Activated T-cell treated with anti-CD3 and anti-CD28 coated beads, Interleukin-2, amount 50 U/mL, for 72 hours (primary cell): ENCODE results near the gene LCN1. TPM values are rescaled to one million over a fixed set of nuclear protein-coding genes. Genes with fewer than 3 reads are reported as not detected.

Source experiments
- ATAC-seq, 2 donors: fragments of 150-1000 bp; cut with Tn5 transposase; replicated peaks in 1 of 2; 2 replicates each; pipeline ENCODE4 v1.10.0; 2021; ENCODE audit warnings: moderate library complexity in 2 of 2, mild to moderate bottlenecking in 1 of 2
- DNase-seq, 2 donors: peaks; one replicate each; pipeline ENCODE4 v3.0.0; 2021 to 2022; ENCODE audit warnings: mixed read lengths in 1 of 2
- H3K27ac Mint-ChIP-seq: one replicate; pipeline ENCODE4 v1.8.0; 2022; ENCODE audit warnings: mild to moderate bottlenecking, moderate library complexity, mixed read lengths
- H3K27me3 Mint-ChIP-seq: one replicate; pipeline ENCODE4 v1.8.0; 2022; ENCODE audit warnings: low read depth, mixed read lengths
- H3K36me3 Mint-ChIP-seq, 2 donors: one replicate each; pipeline ENCODE4 v1.8.0; 2022; ENCODE audit warnings: mixed read lengths in 2 of 2, mild to moderate bottlenecking in 1 of 2; ENCODE audit not compliant: insufficient read depth in 2 of 2
- H3K4me1 Mint-ChIP-seq: one replicate; pipeline ENCODE4 v1.8.0; 2022; ENCODE audit warnings: low read depth, mixed read lengths
- H3K4me3 Mint-ChIP-seq, 2 donors: one replicate each; pipeline ENCODE4 v1.8.0; 2022; ENCODE audit warnings: mild to moderate bottlenecking in 2 of 2, mixed read lengths in 2 of 2, moderate library complexity in 2 of 2
- H3K9me3 Mint-ChIP-seq, 2 donors: one replicate each; pipeline ENCODE4 v1.8.0; 2022; ENCODE audit warnings: mixed read lengths in 2 of 2
- total RNA-seq, 2 donors: library from RNA; stranded (reverse); gene quantifications; one replicate each; pipeline ENCODE4 v1.2.3, GENCODE V29; 2022

The LCN1 gene
- total RNA-seq, 2 donors from 2014 or later, result not detected

DNA sequence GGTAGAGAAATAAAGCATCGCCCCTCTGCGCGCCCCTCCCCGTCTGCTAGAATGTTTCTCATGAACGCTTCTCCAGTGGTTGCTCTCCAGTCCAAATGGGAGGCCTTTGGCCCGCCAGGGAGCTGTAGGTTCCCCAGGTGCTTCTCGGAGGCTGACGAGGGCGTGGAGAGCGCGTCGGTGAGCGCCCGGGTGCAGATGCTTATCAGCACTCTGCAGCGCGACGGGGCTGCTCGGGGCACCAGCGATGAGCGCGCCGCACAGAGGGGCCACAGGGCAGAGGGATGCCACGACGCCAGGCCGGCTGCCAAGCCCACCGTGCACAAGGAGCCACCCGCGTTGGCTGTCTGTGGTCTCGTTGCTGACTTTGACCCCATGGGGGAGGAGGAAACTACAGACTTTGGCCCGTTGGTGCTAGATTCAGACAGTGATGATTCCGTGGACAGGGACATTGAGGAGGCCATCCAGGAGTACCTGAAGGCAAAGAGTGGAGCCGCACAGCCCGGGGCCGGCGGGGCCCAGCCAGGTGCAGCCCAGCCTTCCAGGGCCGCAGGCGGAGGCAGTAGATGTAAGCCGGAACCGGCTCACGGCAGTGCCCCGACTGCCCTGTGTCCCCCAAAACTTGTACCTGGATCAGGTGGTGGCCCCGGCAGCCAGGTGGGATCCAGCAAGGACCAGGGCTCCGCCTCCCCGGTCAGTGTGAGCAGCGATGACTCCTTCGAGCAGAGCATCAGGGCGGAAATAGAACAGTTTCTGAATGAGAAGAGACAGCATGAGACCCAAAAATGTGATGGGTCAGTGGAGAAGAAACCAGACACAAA lies 36.6 kb upstream of the LCN1 start:
- Mint-ChIP-seq H3K27ac (no peak overlapping the region), H3K4me3 (no peak overlapping the region), H3K4me1 (no peaks in the 10 kb centered on the region), H3K36me3 (no peaks in the 10 kb centered on the region), H3K9me3 (no peaks in the 10 kb centered on the region), H3K27me3 (peaks cover 6% of the 10 kb centered on the region)
- ATAC-seq (no peak), DNase-seq (no peak)

DNA sequence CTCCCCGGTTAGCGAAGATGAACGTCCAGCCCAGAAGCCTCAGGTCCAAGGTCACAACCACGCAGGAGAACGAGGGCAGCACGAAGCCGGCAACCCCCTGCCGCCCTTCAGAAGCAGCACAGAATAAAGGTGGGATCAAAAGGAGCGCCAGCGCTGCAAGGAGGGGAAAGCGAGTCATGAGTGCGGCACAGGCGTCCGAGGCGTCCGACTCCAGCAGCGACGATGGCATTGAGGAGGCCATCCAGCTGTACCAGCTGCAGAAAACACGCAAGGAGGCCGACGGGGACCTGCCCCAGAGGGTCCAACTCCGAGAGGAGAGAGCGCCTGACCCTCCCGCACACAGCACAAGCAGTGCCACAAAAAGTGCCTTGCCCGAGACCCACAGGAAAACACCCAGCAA lies 35.9 kb upstream of the LCN1 start:
- ATAC-seq (no peak), DNase-seq (no peak)
- H3K4me3 Mint-ChIP-seq, result no peak overlapping the region
- no peaks in the 10 kb centered on the region for H3K9me3 Mint-ChIP-seq
- H3K27ac Mint-ChIP-seq, result no peak overlapping the region
- H3K36me3 Mint-ChIP-seq, result no peaks in the 10 kb centered on the region
- peaks cover 6% of the 10 kb centered on the region for H3K27me3 Mint-ChIP-seq
- H3K4me1 Mint-ChIP-seq, result no peaks in the 10 kb centered on the region

DNA sequence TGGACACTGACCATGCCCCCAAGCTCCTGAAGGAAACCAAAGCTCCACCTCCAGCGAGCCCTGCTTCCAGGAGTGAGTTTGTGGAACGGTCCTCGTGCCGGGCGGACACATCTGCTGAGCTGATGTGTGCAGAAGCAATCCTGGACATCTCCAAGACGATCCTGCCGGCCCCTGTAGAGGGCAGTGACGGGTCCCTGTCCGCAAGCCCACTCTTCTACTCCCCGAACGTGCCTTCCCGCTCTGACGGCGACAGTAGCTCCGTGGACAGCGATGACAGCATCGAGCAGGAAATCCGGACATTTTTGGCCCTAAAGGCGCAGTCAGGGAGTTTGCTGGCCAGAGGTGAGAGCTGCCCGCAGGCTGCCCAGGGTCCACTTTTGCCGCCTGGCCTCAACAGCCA lies 35.4 kb upstream of the LCN1 start:
- H3K4me1 Mint-ChIP-seq, result no peaks in the 10 kb centered on the region
- H3K4me3 Mint-ChIP-seq, result no peak overlapping the region
- no peak for DNase-seq
- H3K27me3 Mint-ChIP-seq, result peaks cover 6% of the 10 kb centered on the region
- no peak for ATAC-seq
- H3K36me3 Mint-ChIP-seq, result no peaks in the 10 kb centered on the region
- H3K27ac Mint-ChIP-seq, result no peak overlapping the region
- H3K9me3 Mint-ChIP-seq, result no peaks in the 10 kb centered on the region

DNA sequence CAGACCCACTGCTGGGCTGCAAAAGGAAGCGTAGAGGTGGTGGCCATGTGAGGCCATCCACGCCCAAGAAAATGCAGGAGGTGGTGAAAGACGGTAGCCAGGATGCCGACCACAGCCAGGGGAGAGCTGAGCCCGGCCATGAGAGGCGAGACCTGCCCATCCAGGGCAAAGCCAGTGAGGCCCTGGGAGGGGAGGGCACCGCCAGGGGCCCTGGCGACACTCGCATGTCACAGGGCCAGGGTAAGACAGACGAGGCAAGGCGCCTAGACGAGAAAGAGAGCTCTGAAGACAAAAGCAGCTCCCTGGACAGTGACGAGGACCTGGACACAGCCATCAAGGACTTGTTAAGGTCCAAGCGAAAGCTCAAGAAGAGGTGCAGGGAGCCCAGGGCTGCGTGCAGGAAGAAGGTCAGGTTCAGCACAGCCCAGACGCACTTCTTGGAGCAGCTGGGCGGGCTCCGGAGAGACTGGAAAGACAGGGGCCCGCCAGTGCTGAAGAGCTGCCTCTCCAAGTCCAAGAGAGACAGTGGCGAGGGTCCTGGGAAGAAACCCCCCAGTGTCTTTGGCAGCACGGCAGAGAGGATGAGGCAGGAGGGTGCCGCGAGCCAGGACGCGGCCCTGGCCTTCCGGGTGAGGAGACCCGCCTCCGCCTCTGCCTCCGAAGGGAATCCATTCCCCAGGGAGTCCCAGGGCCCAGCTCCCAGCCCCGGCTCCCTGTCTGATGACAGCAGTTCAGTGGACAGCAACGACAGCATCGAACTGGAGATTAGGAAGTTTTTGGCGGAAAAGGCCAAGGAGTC lies 34.8 kb upstream of the LCN1 start:
- DNase-seq, result no peak
- Mint-ChIP-seq H3K4me3 (no peak overlapping the region), H3K4me1 (no peaks in the 10 kb centered on the region), H3K27me3 (peaks cover 6% of the 10 kb centered on the region), H3K27ac (no peak overlapping the region), H3K36me3 (no peaks in the 10 kb centered on the region), H3K9me3 (no peaks in the 10 kb centered on the region)
- no peak for ATAC-seq

DNA sequence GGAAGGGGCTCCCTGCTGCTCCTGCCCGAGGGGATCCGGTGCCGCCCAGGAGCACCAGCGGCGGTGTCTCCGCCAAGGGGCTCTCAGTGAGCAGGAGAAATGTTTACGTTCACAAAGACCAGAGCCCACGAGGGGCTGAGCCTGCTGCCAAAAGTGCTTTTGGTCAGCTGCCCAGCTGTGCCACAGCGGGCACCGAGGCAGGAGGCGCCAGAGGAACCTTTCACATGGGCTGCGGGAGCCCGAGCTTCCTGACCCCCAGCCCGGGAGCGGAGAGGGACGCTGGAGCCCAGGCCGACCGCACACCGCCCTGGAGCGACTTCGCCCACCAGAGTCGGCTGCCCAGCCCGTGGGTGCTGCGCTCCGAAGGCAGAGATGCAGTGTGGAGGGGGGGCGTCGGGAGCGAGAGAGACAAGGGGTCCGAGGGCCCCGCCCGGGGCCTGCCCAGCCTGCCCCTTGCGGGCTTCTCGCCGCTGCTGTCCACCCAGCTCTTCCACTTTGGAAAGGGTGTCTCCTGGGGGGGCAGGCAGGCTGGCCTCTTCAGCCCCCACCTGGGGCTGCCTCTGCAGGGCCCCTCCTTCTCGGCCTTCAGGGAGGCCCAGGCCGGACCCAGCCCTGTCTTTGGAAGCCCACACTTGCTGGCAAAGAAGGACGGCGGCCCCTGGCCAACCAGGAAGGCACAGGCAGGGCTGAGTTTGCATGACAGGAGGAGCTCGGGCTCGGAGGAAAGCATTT lies 33.8 kb upstream of the LCN1 start:
- no peaks in the 10 kb centered on the region for H3K4me1 Mint-ChIP-seq
- H3K4me3 Mint-ChIP-seq, result no peak overlapping the region
- H3K36me3 Mint-ChIP-seq, result no peaks in the 10 kb centered on the region
- ATAC-seq (no peak), DNase-seq (no peak)
- H3K9me3 Mint-ChIP-seq, result no peaks in the 10 kb centered on the region
- H3K27me3 Mint-ChIP-seq, result peaks cover 6% of the 10 kb centered on the region
- no peak overlapping the region for H3K27ac Mint-ChIP-seq

DNA sequence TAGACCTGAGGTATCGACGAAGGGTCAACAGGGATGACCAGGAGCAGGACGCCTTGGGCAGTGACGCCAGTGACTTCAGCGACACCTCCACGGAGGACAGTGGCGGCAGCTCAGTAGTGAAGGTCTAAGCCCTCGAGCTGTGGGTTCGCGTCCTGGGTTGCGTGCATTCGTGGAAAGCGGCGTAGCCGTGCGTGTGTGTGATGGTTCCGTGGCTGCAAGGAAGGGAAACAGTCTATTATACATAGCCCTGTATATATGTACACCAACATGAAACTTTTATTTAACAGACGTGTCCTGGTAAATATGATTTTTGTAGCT lies 33.3 kb upstream of the LCN1 start:
- H3K27me3 Mint-ChIP-seq, result peaks cover 6% of the 10 kb centered on the region
- ATAC-seq, result no peak
- no peaks in the 10 kb centered on the region for H3K36me3 Mint-ChIP-seq
- H3K9me3 Mint-ChIP-seq, result no peaks in the 10 kb centered on the region
- no peaks in the 10 kb centered on the region for H3K4me1 Mint-ChIP-seq
- H3K27ac Mint-ChIP-seq, result no peak overlapping the region
- no peak for DNase-seq
- no peak overlapping the region for H3K4me3 Mint-ChIP-seq

DNA sequence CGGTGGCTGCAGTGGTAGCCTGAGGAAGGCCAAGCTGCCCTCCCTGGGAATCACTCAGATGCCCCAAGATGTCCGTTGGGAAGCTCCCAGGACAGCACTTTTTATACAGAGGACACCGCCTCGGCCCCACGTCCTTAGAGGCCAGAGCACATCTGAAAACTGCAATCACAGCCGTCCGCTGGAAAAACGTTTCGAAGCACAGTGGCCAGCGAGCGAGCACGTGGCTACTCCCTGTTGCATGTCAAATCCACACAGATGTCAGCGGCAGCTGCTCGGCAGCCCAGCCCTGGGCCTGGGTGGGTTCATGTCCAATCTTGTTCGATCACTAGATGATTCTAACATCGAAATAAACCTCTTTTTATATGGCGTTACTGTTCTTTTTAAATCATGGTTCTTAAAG lies 32.7 kb upstream of the LCN1 start:
- Mint-ChIP-seq H3K36me3 (no peaks in the 10 kb centered on the region), H3K9me3 (no peaks in the 10 kb centered on the region), H3K4me3 (no peak overlapping the region), H3K27me3 (peaks cover 6% of the 10 kb centered on the region), H3K4me1 (no peaks in the 10 kb centered on the region), H3K27ac (no peak overlapping the region)
- DNase-seq, result no peak
- ATAC-seq, result no peak

DNA sequence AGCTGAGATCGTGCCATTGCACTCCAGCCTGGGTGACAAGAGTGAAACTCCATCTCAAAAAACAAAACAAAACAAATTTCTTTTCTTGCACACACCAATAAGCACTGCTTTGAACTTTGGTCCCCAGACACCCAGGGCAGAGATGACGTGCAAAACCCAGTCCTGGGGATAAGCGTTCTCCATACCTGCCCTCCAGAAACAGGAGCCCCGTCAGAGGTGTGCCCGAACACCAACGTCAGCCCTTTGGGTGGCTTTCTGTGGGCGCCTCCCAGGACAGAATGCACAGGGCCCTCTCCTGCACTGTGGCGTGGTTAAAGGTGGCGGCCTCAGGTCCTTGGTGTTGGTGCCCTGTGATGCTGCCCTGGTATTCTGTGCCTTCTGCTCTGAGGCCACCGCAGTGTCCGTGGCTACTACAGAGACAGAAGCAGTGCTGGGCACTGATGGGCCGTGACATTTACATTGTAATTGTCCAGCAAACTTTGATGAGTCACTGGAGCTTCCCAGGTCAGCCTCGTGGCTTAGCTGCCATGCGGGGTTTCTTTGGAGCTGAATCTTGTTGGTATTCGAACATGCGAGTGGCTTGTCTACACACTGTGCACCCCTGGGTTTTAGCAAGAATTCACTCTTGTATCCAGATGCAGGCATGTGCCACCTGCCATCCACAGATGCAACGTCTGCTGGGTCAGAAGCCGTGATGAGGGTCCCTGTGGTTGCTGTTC lies 31.9 kb upstream of the LCN1 start:
- H3K4me3 Mint-ChIP-seq, result no peak overlapping the region
- no peaks in the 10 kb centered on the region for H3K9me3 Mint-ChIP-seq
- no peaks in the 10 kb centered on the region for H3K36me3 Mint-ChIP-seq
- H3K27ac Mint-ChIP-seq, result no peak overlapping the region
- no peak for ATAC-seq
- no peaks in the 10 kb centered on the region for H3K4me1 Mint-ChIP-seq
- DNase-seq, result no peak
- H3K27me3 Mint-ChIP-seq, result peaks cover 6% of the 10 kb centered on the region

DNA sequence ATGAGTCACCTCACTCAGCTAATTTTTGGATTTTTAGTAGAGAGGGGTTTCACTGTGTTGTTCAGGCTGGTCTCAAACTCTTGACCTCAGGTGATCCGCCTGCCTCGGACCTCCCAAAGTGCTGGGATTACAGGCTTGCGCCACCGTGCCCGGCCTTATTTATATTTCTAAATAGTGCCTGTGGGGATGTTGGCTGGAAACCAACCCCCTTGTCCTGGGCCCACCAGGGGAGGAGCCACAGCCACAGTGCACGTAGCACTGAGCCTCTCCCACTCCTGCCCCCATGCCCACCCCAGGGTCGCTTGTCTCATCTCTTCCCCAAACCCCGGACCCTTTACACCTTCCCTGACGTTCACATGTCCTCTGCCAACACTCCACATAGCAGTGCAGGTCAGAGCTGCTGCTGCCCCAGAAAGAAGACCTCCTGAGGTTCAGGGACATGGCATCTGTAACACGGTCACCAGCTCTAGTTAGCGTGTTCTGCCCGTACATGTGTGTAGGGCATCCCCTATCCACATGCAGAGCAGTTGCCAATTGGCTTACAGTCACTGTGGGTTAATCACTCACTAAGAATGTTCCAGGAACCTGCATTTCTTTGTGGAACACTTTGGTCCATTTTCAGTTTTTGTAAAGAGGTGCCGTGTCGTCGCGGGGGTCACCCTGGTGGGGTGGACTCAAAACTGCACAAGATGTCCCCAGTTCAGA lies 30.9 kb upstream of the LCN1 start:
- Mint-ChIP-seq H3K36me3 (no peaks in the 10 kb centered on the region), H3K4me1 (no peaks in the 10 kb centered on the region), H3K27ac (no peak overlapping the region), H3K9me3 (no peaks in the 10 kb centered on the region), H3K27me3 (peaks cover under 1% of the 10 kb centered on the region), H3K4me3 (no peak overlapping the region)
- no peak for ATAC-seq
- DNase-seq, result no peak

DNA sequence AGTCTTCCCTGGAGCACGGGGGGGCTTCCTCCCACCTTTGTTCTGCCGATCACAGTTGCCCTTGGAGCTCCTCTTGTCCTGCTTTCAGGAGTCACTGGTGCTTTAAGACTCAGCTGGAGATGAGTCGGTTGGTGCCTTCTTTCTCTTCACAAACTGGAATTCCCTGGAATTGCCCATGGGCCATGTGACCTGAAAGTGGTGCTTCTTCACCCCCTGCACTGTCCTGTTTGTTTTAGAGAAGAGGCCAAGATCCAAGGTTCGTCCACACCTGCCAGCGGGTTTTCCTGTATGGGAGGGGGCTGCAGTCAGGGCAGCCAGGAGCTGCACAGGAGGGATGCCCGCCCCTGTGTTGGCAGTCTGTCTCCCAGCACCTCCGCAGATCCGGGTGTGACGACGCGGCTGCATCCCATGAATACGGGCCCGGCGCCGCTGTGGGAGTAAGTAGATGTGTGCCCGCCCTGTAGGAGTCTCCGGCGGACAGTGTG lies 30.2 kb upstream of the LCN1 start:
- H3K4me3 Mint-ChIP-seq, result no peak overlapping the region
- H3K4me1 Mint-ChIP-seq, result no peaks in the 10 kb centered on the region
- H3K36me3 Mint-ChIP-seq, result no peaks in the 10 kb centered on the region
- no peaks in the 10 kb centered on the region for H3K9me3 Mint-ChIP-seq
- no peak for ATAC-seq
- DNase-seq, result no peak
- no peak overlapping the region for H3K27ac Mint-ChIP-seq
- no peaks in the 10 kb centered on the region for H3K27me3 Mint-ChIP-seq

DNA sequence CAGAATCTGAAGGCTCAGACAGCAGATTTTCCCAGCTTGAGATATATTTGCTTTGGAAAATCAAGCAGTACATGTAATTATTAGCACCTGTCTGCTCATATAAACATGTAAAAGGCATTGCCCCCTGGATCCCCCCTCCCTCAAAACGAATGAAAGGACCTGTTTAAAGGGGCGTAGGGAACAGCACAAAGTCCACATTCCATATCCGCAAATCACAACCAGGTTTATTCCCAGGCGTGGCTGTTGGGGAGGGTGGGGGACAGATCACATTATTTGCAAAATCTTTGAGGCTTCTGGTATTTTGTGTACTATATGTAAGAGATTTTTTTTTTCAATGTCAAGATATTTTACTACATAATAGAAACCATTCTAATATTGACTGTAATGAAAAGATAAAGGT lies 29.5 kb upstream of the LCN1 start:
- ATAC-seq (no peak), DNase-seq (no peak)
- Mint-ChIP-seq H3K4me3 (no peak overlapping the region), H3K36me3 (no peaks in the 10 kb centered on the region), H3K4me1 (no peaks in the 10 kb centered on the region), H3K27ac (no peak overlapping the region), H3K27me3 (no peaks in the 10 kb centered on the region), H3K9me3 (no peaks in the 10 kb centered on the region)

DNA sequence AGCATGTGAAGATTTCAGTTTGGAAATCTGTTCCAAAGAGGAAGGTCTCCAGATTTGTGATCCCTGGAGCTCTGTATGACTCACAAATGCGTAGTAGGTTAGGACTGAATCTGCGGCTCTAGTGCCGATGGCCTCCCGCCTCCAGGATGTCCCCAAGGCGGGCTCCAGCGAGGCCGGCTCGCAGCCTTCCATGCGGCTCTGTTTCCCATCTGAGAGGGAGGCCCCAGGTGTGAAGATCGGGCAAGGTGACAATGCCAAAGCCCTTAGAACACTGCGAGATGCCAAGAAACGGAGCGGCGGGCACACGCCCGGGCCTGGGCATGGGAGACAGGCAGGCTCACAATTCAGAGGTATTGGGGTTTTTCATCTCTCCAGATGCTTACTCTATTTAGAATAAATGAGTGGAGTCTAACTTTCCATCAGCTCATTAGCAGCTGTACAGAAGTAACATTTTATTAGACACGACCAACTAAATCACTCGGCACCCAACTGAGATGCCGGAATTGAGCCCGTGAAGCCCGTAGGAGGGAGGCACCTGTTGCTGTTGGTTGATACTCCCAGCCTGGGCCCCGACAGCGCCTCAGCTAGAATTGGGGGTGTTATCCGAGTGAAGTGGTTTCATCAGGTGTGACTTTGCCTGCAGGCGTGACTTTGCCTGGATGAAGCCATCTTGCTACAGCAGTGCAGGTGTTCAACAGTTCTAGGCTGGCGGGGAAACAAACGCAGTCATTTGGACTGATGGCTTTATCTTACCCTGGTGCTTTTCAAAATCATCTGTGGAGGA lies 28.2 kb upstream of the LCN1 start:
- Mint-ChIP-seq H3K9me3 (no peaks in the 10 kb centered on the region), H3K36me3 (no peaks in the 10 kb centered on the region), H3K27me3 (no peaks in the 10 kb centered on the region), H3K4me3 (no peak overlapping the region), H3K4me1 (no peaks in the 10 kb centered on the region), H3K27ac (no peak overlapping the region)
- ATAC-seq (no peak), DNase-seq (no peak)
